ENCODE results near the gene KIAA1217.

DNA sequence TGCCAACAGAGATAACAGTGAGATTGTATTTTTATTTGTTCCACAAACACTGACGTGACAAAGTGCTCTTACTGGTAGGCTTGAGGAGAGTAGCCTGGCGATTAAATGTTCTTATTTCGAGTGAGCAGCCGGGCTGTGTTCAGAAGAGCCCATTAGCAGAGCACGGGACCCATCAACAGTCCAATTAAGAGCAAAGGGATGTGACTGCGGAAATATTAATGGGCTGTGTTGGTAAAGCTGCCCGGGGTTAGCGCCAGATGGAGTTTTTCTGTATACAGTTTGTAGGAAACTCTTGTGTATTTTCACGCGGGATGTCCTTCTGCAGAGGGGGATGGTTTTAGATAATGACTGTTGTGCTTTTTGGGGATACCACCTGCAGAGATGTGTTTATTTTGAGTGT lies 104.3 kb downstream of the KIAA1217 start:
- TF ChIP-seq, protein P1, sequence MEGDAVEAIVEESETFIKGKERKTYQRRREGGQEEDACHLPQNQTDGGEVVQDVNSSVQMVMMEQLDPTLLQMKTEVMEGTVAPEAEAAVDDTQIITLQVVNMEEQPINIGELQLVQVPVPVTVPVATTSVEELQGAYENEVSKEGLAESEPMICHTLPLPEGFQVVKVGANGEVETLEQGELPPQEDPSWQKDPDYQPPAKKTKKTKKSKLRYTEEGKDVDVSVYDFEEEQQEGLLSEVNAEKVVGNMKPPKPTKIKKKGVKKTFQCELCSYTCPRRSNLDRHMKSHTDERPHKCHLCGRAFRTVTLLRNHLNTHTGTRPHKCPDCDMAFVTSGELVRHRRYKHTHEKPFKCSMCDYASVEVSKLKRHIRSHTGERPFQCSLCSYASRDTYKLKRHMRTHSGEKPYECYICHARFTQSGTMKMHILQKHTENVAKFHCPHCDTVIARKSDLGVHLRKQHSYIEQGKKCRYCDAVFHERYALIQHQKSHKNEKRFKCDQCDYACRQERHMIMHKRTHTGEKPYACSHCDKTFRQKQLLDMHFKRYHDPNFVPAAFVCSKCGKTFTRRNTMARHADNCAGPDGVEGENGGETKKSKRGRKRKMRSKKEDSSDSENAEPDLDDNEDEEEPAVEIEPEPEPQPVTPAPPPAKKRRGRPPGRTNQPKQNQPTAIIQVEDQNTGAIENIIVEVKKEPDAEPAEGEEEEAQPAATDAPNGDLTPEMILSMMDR (IDR thresholded peaks at IDR 0.05 in 2 of 3, conservative IDR thresholded peaks at IDR 0.05 in 1 of 3; ENCODE audit: insufficient read depth in 2 of 3, low read depth in 1 of 3, low read length in 3 of 3) = no peak
- TF ChIP-seq, protein P2, sequence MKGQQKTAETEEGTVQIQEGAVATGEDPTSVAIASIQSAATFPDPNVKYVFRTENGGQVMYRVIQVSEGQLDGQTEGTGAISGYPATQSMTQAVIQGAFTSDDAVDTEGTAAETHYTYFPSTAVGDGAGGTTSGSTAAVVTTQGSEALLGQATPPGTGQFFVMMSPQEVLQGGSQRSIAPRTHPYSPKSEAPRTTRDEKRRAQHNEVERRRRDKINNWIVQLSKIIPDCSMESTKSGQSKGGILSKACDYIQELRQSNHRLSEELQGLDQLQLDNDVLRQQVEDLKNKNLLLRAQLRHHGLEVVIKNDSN (CRISPR knock-in tag; IDR thresholded peaks at IDR 0.05) = no peak
